ENCODE data around the gene PUS1. TPM values are rescaled to one million over a fixed set of nuclear protein-coding genes. Genes with fewer than 3 reads are reported as not detected.

PUS1 gene
- total and polyA plus RNA-seq, 2 donors (not counting 1 experiment from before 2014, with no cell fraction given) = 50.1 to 99.5 TPM

- DNase-seq (peak; percentile 96), ATAC-seq (ENCODE audit: low read depth) (peak; percentile 97)
- peaks cover 0 to 4% (median 0%) of the 10 kb centered on the region in 3 donors for H3K9me3 ChIP-seq (ENCODE audit: control extremely low read depth in 1 of 3, control insufficient read depth in 2 of 3, insufficient read depth in 1 of 3, low read length in 2 of 3)
- H3K9me3 Mint-ChIP-seq (ENCODE audit: insufficient read depth) = no peaks in the 10 kb centered on the region
- POLR2A ChIA-PET = interaction anchor here (0.6 to 1.2 kb wide), 4 partner anchors 19 to 184 kb away, joined by 3 to 5 read pairs (median 4); partner anchors contain the start of gene PUS1
- H3K4me2 ChIP-seq (replicated peaks; ENCODE audit: low read depth, low read length, poor library complexity, severe bottlenecking) = peak within 1 kb of the TSS; percentile 99
- peak within 1 kb of the TSS; percentile 90 for H3K9ac ChIP-seq (ENCODE audit: low read length)
- peak within 1 kb of the TSS; percentile 29 to 80 for H3K27ac ChIP-seq (ENCODE audit: low read length in 2 of 2)
- no peaks in the 10 kb centered on the region for H3K27me3 Mint-ChIP-seq
- H3K4me1 ChIP-seq (ENCODE audit: control insufficient read depth in 2 of 2, insufficient read depth in 2 of 2, low read length in 2 of 2) = peaks cover 8 to 26% of the 10 kb centered on the region in 2 donors
- H3K36me3 ChIP-seq (replicated peaks in 1 of 2; ENCODE audit: control extremely low read depth in 1 of 2, control insufficient read depth in 1 of 2, extremely low read depth in 1 of 2, insufficient read depth in 2 of 2, low read length in 1 of 2) = peaks cover 0 to 3% of the 10 kb centered on the region in 2 experiments
- CTCF ChIA-PET = interaction anchor here (0.6 to 2.4 kb wide), 9 partner anchors 12 to 184 kb away, joined by 3 to 8 read pairs (median 3); no protein-coding TSS in a partner anchor
- H3K4me3 ChIP-seq (ENCODE audit: control extremely low read depth in 1 of 5, extremely low read depth in 1 of 5, insufficient read depth in 1 of 5, low read depth in 2 of 5, low read length in 4 of 5) = peak within 1 kb of the TSS; percentile 50 to 89 (median 72)
- H3K79me2 ChIP-seq (ENCODE audit: control insufficient read depth, insufficient read depth, low read length) = peaks cover 43% of the 10 kb centered on the region
- peak within 1 kb of the TSS; percentile 90 for H3K27ac Mint-ChIP-seq
- peak within 1 kb of the TSS; percentile 92 for H3K4me3 Mint-ChIP-seq
- TF ChIP-seq EZH2 (IDR thresholded peaks at IDR 0.05; ENCODE audit: borderline replicate concordance, insufficient read depth, low read depth, low read length, poor library complexity, severe bottlenecking) (no peak), CTCF (IDR thresholded peaks at IDR 0.05) (peak; percentile 65)
- WGBS (ENCODE audit: insufficient coverage) = 2% methylated on average over 97 of the region's 97 CpGs
- H3K27me3 ChIP-seq (replicated peaks in 1 of 4; ENCODE audit: control extremely low read depth in 1 of 4, control insufficient read depth in 3 of 4, insufficient read depth in 4 of 4, low read length in 3 of 4) = no peaks in the 10 kb centered on the region
- peaks cover 41% of the 10 kb centered on the region for H4K20me1 ChIP-seq (ENCODE audit: control insufficient read depth, insufficient read depth, low read length, poor library complexity, severe bottlenecking)
- intact Hi-C loops (cut with micrococcal nuclease) = loop anchor here (1.0 to 5.0 kb wide), 9 partner anchors 20 to 238 kb away; partner anchors contain the start of genes MMP17, PUS1, SFSWAP and ULK1
- peak within 1 kb of the TSS; percentile 82 for H2AFZ ChIP-seq (ENCODE audit: insufficient read depth, low read depth, low read length, poor library complexity, severe bottlenecking)
- H3K4me1 Mint-ChIP-seq = peaks cover 26% of the 10 kb centered on the region
These were observed 20.5 kb downstream of the PUS1 start, which contains the start of gene EP400 for GRCh38 chr12:131949431-131950181. Gene EP400, plus strand, starts transcription at chr12:131949942. Its CDS starts 10,678 bp downstream, at chr12:131960620.
